Colonic mucosa (tissue), 4 donors: ENCODE results near the gene BEAN1. TPM values are rescaled to one million over a fixed set of nuclear protein-coding genes. Genes with fewer than 3 reads are reported as not detected.

Source experiments
- DNase-seq: peaks from one replicate; pipeline ENCODE4 v3.0.0-alpha.2; 2020
- H3K27ac ChIP-seq: fragments of 200-600 bp; one replicate; pipeline ENCODE4 v1.8.0; 2021
- H3K27me3 ChIP-seq: fragments of 200-600 bp; one replicate; pipeline ENCODE4 v1.8.0; 2021
- H3K36me3 ChIP-seq: fragments of 200-600 bp; one replicate; pipeline ENCODE4 v1.8.0; 2021
- H3K4me1 ChIP-seq: fragments of 200-600 bp; one replicate; pipeline ENCODE4 v1.8.0; 2021; ENCODE audit warnings: mild to moderate bottlenecking
- H3K4me3 ChIP-seq: fragments of 200-600 bp; one replicate; pipeline ENCODE4 v1.8.0; 2021
- H3K9ac ChIP-seq, 2 donors: one replicate each; pipeline ENCODE4 v1.7.0; 2013; ENCODE audit warnings: control low read depth in 2 of 2, low read depth in 2 of 2, low read length in 2 of 2
- H3K9me3 ChIP-seq: fragments of 200-600 bp; one replicate; pipeline ENCODE4 v1.8.0; 2021
- CTCF ChIP-seq: fragments of 200-600 bp; IDR thresholded peaks from one replicate; pipeline ENCODE4 v1.8.0; 2022; ENCODE audit warnings: antibody characterized with exemption, mild to moderate bottlenecking
- intact Hi-C: fragments of 100-400 bp; cut with DNase I; formaldehyde crosslinking; loops from one replicate; pipeline ENCODE4 v1.14.1; 2022
- total RNA-seq, 2 donors: library from RNA; stranded (reverse); fragmentation: NEBNext Ultra II Directional in 1 of 2; extraction: Animal tissue kit (Norgen Biotek cat#: 25700) in 1 of 2; gene quantifications; one replicate each; pipeline ENCODE4 v1.2.1, GENCODE V29; 2021
- donor health status: healthy.
- donor health status: DM: no; HTN: no; CAD: no.
- donor health status: DM: no; HTN: no; CAD: no.

Gene BEAN1
- total RNA-seq: under 1 TPM in 1 of 2 donors, not detected in 1; 0.32 TPM

DNA sequence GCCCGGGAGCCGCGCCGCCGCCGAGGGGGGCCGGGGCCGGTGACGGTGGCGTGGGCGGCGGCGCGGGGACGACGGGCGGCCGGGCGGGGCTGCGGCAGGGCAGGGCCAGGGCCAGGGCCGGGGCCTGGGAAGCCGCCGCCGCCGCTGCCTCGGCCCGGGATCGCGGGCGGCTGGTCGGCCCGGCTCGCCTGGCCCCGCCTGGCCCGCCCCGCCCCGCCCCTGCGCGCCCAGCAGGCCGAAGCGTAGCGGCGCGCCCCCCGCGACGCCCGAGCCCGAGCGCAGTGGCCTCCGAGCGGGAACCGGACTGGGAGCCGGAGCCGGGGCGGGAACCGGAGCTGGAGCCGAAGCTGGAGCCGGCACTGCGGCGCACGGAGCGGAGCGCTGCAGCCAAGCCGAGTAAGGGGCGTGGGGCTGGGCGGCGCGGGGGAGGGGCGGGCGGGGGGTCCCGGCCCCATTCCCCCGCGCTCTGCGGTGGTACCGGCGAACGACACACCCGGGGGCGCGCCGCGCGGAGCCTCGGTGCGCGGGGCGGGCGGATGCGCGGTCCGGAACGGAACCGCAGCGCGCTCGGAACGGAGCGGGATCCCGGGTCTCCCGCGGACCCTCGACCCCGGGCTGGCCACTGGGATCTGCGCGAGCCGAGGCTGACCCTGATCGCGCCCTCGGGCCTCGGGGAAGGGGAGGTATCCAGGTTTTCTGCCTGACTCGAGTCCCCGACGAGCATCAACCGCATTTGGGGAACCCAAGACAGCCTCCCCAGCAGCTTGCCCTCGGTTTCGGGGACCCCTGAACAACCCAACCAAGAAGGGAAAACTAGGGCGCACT, at the start of gene BEAN1:
Gene BEAN1 (plus strand): TSS at position 260 of the 825 bp plus-strand sequence. CDS start 10,382 bp downstream, outside the sequence.
- intact Hi-C loops: no loop called here
- H3K9ac ChIP-seq: peak within 1 kb of the TSS in 1 of 2 donors; percentile 1

GRCh38 chr16:66377324-66377723, 49.8 kb upstream of the BEAN1 start:
- TF ChIP-seq CTCF: no peak
- H3K4me1 ChIP-seq: no peaks in the 10 kb centered on the region
- no peak overlapping the region for H3K9ac ChIP-seq
- no peak for DNase-seq
- intact Hi-C loops: no loop called here
- H3K36me3 ChIP-seq: no peaks in the 10 kb centered on the region
- no peak overlapping the region for H3K4me3 ChIP-seq
- H3K27ac ChIP-seq: no peak overlapping the region
- no peaks in the 10 kb centered on the region for H3K9me3 ChIP-seq
- no peaks in the 10 kb centered on the region for H3K27me3 ChIP-seq

More for the DNA sequence above, at the start of gene BEAN1:
- peaks cover 3% of the 10 kb centered on the region for H3K4me1 ChIP-seq
- no peak within 1 kb of the TSS for H3K27ac ChIP-seq
- no peak for TF ChIP-seq CTCF
- peaks cover 44% of the 10 kb centered on the region for H3K27me3 ChIP-seq
- no peaks in the 10 kb centered on the region for H3K36me3 ChIP-seq
- DNase-seq: no peak
- peak within 1 kb of the TSS; percentile 27 for H3K4me3 ChIP-seq
- H3K9me3 ChIP-seq: no peaks in the 10 kb centered on the region

GRCh38 chr16:66378741-66379570, 48.1 kb upstream of the BEAN1 start:
- Histone ChIP-seq H3K9ac (no peak overlapping the region), H3K27ac (no peak overlapping the region)
- no peak for DNase-seq

DNA sequence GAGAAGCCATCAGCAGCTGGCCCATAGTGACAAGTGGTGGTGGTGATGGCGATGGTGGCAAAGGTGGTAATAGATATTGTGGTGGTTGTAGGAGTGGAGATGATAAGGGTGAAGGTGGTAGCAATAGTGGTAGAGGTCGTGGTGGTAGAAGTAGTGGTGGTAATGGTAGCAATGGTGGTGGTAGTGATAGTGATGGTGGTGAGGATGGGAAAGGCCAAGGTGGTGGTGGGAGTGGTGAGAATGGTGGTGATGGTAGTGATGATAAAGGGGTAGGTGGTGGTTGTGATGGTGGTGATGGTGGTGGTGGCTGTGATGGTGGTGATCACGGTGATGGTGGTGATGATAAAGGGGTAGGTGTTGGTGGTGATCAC, 47.5 kb upstream of the BEAN1 start:
- intact Hi-C loops: no loop called here
- no peak for TF ChIP-seq CTCF
- Histone ChIP-seq H3K4me3 (no peak overlapping the region), H3K27ac (no peak overlapping the region), H3K4me1 (no peaks in the 10 kb centered on the region), H3K27me3 (no peaks in the 10 kb centered on the region), H3K9me3 (no peaks in the 10 kb centered on the region), H3K36me3 (no peaks in the 10 kb centered on the region), H3K9ac (peak overlapping the region in 1 of 2 donors; percentile 12)
- DNase-seq: no peak

More at GRCh38 chr16:66378741-66379570, 48.1 kb upstream of the BEAN1 start:
- Histone ChIP-seq H3K9me3 (no peaks in the 10 kb centered on the region), H3K4me1 (no peaks in the 10 kb centered on the region), H3K27me3 (no peaks in the 10 kb centered on the region), H3K4me3 (no peak overlapping the region), H3K36me3 (no peaks in the 10 kb centered on the region)
- intact Hi-C loops: no loop called here
- TF ChIP-seq CTCF: no peak

GRCh38 chr16:66380421-66380820, 46.7 kb upstream of the BEAN1 start:
- Histone ChIP-seq H3K27me3 (no peaks in the 10 kb centered on the region), H3K36me3 (no peaks in the 10 kb centered on the region), H3K9ac (no peak overlapping the region)

More at GRCh38 chr16:66380421-66380820, 46.7 kb upstream of the BEAN1 start:
- TF ChIP-seq CTCF: no peak
- Histone ChIP-seq H3K4me1 (no peaks in the 10 kb centered on the region), H3K27ac (no peak overlapping the region), H3K9me3 (no peaks in the 10 kb centered on the region), H3K4me3 (no peak overlapping the region)
- no peak for DNase-seq
- intact Hi-C loops: no loop called here
